ENCODE measurements around the gene CLINT1. TPM values are rescaled to one million over a fixed set of nuclear protein-coding genes. Genes with fewer than 3 reads are reported as not detected.
A peak's percentile ranks its signal among the peaks of the same experiment; 100 is the strongest.

CLINT1 gene
- total and polyA plus RNA-seq, 2 of the 13 experiments (the other 11 are each of a cell fraction or from before 2014, with no cell fraction given) = 64.0 to 104 TPM

- TF ChIP-seq NFAT5 (CRISPR knock-in tag; IDR thresholded peaks at IDR 0.05) = no peak
- no peak for TF ChIP-seq ZBTB37 (CRISPR knock-in tag; IDR thresholded peaks at IDR 0.05)
- peak; percentile 76; the same call in 1 of the 2 replicates for TF ChIP-seq ZBTB39 (CRISPR knock-in tag; IDR thresholded peaks at IDR 0.05)
- 0 out of 2 replicates have a peak, but pooled peaks have one; percentile 33 for TF ChIP-seq ZNF557 (CRISPR knock-in tag; IDR thresholded peaks at IDR 0.05)
- TF ChIP-seq CREBL2 (CRISPR knock-in tag; IDR thresholded peaks at IDR 0.05; ENCODE audit: borderline replicate concordance) = no peak
- TF ChIP-seq HNRNPUL1 (IDR thresholded peaks at IDR 0.05; ENCODE audit: low read depth, low read length) = no peak
- no peak for TF ChIP-seq ZNF552 (CRISPR knock-in tag; IDR thresholded peaks at IDR 0.05; ENCODE audit: borderline replicate concordance)
- TF ChIP-seq ZNF792 (CRISPR knock-in tag; IDR thresholded peaks at IDR 0.05) = peak; percentile 56; the same call in 1 of the 2 replicates
- 0 out of 2 replicates have a peak, but pooled peaks have one; percentile 63 for TF ChIP-seq MED13 (CRISPR knock-in tag; IDR thresholded peaks at IDR 0.05)
- no peak for TF ChIP-seq ZNF484 (CRISPR knock-in tag; IDR thresholded peaks at IDR 0.05; ENCODE audit: borderline replicate concordance, low read depth)
- TF ChIP-seq ZSCAN21 (CRISPR knock-in tag; IDR thresholded peaks at IDR 0.05; ENCODE audit: borderline replicate concordance) = no peak
- TF ChIP-seq ZNF800 (CRISPR knock-in tag; IDR thresholded peaks at IDR 0.05) = no peak
These were observed at the start of gene CLINT1 (continued) for GRCh38 chr5:157858527-157859226.

All from HepG2 (cell line).